HL-60 (cell line): ENCODE results near the gene PCDHGA10.

Experiments used
- GABPA ChIP-seq: IDR thresholded peaks from 2 replicates; pipeline ENCODE4 v1.6.1; 2012; ENCODE audit warnings: low read depth
- POLR2AphosphoS5 ChIP-seq: IDR thresholded peaks from 2 replicates; pipeline ENCODE4 v1.6.1; 2012; ENCODE audit warnings: low read depth
- SPI1 ChIP-seq: IDR thresholded peaks from 2 replicates; pipeline ENCODE4 v1.6.1; 2012; ENCODE audit warnings: low read depth, mild to moderate bottlenecking, borderline replicate concordance
- TF ChIP-seq, protein P1 (sequence below): IDR thresholded peaks from one replicate; pipeline ENCODE4 v1.5.1; 2011; ENCODE audit warnings: low read length, control low read depth, inconsistent platforms; ENCODE audit not compliant: insufficient read depth
- TF ChIP-seq, protein P2 (sequence below): IDR thresholded peaks from 2 replicates; pipeline ENCODE4 v1.6.1; 2012; ENCODE audit warnings: low read depth; ENCODE audit not compliant: insufficient replicate concordance

DNA sequence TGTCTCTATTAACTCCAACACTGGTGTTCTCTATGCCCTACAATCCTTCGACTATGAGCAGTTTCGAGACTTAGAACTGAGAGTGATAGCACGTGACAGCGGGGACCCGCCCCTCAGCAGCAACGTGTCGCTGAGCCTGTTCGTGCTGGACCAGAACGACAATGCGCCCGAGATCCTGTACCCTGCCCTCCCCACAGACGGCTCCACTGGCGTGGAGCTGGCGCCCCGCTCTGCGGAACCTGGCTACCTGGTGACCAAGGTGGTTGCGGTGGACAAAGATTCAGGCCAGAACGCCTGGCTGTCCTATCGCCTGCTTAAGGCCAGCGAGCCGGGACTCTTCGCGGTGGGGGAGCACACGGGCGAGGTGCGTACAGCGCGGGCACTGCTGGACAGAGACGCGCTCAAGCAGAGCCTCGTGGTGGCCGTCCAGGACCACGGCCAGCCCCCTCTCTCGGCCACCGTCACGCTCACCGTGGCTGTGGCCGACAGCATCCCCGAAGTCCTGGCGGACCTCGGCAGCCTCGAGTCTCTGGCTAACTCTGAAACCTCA lies 10.0 kb downstream of the PCDHGA10 start:
- TF ChIP-seq, protein P1, sequence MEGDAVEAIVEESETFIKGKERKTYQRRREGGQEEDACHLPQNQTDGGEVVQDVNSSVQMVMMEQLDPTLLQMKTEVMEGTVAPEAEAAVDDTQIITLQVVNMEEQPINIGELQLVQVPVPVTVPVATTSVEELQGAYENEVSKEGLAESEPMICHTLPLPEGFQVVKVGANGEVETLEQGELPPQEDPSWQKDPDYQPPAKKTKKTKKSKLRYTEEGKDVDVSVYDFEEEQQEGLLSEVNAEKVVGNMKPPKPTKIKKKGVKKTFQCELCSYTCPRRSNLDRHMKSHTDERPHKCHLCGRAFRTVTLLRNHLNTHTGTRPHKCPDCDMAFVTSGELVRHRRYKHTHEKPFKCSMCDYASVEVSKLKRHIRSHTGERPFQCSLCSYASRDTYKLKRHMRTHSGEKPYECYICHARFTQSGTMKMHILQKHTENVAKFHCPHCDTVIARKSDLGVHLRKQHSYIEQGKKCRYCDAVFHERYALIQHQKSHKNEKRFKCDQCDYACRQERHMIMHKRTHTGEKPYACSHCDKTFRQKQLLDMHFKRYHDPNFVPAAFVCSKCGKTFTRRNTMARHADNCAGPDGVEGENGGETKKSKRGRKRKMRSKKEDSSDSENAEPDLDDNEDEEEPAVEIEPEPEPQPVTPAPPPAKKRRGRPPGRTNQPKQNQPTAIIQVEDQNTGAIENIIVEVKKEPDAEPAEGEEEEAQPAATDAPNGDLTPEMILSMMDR: no peak
- TF ChIP-seq POLR2AphosphoS5 (no peak), SPI1 (no peak), GABPA (no peak)
- TF ChIP-seq, protein P2, sequence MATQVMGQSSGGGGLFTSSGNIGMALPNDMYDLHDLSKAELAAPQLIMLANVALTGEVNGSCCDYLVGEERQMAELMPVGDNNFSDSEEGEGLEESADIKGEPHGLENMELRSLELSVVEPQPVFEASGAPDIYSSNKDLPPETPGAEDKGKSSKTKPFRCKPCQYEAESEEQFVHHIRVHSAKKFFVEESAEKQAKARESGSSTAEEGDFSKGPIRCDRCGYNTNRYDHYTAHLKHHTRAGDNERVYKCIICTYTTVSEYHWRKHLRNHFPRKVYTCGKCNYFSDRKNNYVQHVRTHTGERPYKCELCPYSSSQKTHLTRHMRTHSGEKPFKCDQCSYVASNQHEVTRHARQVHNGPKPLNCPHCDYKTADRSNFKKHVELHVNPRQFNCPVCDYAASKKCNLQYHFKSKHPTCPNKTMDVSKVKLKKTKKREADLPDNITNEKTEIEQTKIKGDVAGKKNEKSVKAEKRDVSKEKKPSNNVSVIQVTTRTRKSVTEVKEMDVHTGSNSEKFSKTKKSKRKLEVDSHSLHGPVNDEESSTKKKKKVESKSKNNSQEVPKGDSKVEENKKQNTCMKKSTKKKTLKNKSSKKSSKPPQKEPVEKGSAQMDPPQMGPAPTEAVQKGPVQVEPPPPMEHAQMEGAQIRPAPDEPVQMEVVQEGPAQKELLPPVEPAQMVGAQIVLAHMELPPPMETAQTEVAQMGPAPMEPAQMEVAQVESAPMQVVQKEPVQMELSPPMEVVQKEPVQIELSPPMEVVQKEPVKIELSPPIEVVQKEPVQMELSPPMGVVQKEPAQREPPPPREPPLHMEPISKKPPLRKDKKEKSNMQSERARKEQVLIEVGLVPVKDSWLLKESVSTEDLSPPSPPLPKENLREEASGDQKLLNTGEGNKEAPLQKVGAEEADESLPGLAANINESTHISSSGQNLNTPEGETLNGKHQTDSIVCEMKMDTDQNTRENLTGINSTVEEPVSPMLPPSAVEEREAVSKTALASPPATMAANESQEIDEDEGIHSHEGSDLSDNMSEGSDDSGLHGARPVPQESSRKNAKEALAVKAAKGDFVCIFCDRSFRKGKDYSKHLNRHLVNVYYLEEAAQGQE: peak; percentile 40
